Fibroblast of lung (primary cell): ENCODE measurements around the gene RRP7A.

Experiments used
- EZH2 ChIP-seq: IDR thresholded peaks from 2 replicates; pipeline ENCODE4 v1.5.1; 2012; ENCODE audit warnings: low read length, control low read depth, mild to moderate bottlenecking; ENCODE audit errors: missing control alignments
- TF ChIP-seq, protein P1 (sequence below), 2 donors: IDR thresholded peaks in 1 of 2; conservative IDR thresholded peaks in 1 of 2; 1 replicate in 1 of 2; 2 replicates in 1 of 2; pipeline ENCODE4 v1.5.1; 2011 to 2012; ENCODE audit warnings: low read length in 2 of 2, control low read depth in 1 of 2, inconsistent platforms in 1 of 2, low read depth in 1 of 2, mild to moderate bottlenecking in 1 of 2

DNA sequence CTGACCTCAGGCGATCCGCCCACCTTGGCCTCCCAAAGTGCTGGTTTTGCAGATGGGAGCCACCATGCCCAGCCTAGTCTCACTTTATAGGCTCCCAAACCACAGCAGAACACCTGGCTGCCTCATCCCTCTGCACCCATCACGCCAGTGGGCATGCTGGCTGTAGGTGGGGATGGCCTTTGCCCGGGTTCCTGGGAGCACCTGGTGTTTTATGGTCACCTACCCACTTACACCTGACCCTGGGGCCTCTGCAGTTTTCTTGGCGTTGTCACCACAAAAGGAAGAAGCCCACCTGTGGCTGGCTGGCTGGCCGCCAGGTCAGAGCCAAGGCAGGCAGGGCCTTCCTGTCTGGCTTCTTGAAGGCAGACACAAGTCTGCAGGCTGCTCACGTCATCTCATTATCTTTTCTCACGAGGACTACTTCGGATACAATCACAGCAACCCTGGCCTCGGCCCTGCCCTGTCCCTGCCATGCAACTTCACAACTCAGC, 8.2 kb downstream of the RRP7A start:
- TF ChIP-seq, protein P1, sequence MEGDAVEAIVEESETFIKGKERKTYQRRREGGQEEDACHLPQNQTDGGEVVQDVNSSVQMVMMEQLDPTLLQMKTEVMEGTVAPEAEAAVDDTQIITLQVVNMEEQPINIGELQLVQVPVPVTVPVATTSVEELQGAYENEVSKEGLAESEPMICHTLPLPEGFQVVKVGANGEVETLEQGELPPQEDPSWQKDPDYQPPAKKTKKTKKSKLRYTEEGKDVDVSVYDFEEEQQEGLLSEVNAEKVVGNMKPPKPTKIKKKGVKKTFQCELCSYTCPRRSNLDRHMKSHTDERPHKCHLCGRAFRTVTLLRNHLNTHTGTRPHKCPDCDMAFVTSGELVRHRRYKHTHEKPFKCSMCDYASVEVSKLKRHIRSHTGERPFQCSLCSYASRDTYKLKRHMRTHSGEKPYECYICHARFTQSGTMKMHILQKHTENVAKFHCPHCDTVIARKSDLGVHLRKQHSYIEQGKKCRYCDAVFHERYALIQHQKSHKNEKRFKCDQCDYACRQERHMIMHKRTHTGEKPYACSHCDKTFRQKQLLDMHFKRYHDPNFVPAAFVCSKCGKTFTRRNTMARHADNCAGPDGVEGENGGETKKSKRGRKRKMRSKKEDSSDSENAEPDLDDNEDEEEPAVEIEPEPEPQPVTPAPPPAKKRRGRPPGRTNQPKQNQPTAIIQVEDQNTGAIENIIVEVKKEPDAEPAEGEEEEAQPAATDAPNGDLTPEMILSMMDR (conservative IDR thresholded peaks at IDR 0.05 in 1 of 2, IDR thresholded peaks at IDR 0.05 in 1 of 2; ENCODE audit: low read depth in 1 of 2, low read length in 2 of 2) = no peak
- TF ChIP-seq EZH2 = no peak
